22Rv1 (cell line): ENCODE data around the gene MCRIP1.

ENCODE experiments used
- ZFX ChIP-seq: fragments of 450-650 bp; IDR thresholded peaks from 2 replicates; pipeline ENCODE4 v1.6.1; 2017; ENCODE audit warnings: antibody characterized with exemption, borderline replicate concordance
- TF ChIP-seq, protein P1 (sequence below): fragments of 450-650 bp; IDR thresholded peaks from 2 replicates; pipeline ENCODE4 v1.5.1; 2017; ENCODE audit warnings: mild to moderate bottlenecking

DNA sequence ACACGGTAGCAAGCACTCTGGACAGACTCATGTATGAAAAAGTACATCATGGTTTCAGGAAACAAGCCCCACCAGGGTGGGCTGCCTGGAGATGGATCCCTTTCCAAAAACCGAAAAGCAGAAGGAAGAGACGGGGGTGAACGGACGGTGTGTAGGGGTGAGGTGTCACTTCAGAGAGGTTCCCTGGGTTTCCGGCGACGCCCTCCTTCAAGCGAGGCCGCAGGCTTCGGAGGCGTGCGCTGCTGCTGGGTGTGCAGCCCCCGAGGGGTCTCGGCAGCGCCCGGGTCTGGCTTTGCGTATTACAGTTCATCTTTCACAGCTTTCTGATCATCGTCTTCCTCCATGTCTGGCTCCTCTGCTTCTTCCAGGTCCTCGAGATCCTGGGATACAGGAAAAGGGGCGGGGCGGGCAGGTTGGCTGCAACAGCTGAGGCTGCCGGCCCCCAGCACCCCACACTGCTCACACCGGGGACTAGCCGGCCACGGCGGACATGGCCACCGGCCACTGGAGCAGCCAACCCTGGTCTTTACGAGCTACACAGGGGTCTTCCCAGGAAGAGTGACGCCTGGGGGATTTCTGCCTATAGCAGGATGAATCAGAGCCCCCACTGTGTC lies 10.7 kb upstream of the MCRIP1 start:
- TF ChIP-seq, protein P1, sequence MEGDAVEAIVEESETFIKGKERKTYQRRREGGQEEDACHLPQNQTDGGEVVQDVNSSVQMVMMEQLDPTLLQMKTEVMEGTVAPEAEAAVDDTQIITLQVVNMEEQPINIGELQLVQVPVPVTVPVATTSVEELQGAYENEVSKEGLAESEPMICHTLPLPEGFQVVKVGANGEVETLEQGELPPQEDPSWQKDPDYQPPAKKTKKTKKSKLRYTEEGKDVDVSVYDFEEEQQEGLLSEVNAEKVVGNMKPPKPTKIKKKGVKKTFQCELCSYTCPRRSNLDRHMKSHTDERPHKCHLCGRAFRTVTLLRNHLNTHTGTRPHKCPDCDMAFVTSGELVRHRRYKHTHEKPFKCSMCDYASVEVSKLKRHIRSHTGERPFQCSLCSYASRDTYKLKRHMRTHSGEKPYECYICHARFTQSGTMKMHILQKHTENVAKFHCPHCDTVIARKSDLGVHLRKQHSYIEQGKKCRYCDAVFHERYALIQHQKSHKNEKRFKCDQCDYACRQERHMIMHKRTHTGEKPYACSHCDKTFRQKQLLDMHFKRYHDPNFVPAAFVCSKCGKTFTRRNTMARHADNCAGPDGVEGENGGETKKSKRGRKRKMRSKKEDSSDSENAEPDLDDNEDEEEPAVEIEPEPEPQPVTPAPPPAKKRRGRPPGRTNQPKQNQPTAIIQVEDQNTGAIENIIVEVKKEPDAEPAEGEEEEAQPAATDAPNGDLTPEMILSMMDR, result no peak
- TF ChIP-seq ZFX, result no peak
